Endothelial cell of umbilical vein (primary cell): ENCODE results near the gene CDK17. TPM values are rescaled to one million over a fixed set of nuclear protein-coding genes. Genes with fewer than 3 reads are reported as not detected.

Experiments
- BruUV-seq: library from RNA; stranded (reverse); fragments of 400-500 nt; replicated peaks from 2 replicates; lab custom pipeline; 2021; lab: Mats Ljungman, UMichigan
- CTCF ChIA-PET: fragments of 300-600, 350-600 bp; sonication (Branson Sonifier 250); formaldehyde crosslinking; loops from one replicate; lab custom pipeline; 2021; ENCODE audit warnings: antibody characterized with exemption, inconsistent platforms; lab: Charles Lee
- POLR2A ChIA-PET: fragments of 300-600, 350-600 bp; sonication (Branson Sonifier 250); formaldehyde crosslinking; loops from one replicate; lab custom pipeline; 2021; ENCODE audit warnings: antibody characterized with exemption, inconsistent platforms; lab: Charles Lee
- DNase-seq: peaks from one replicate; pipeline ENCODE4 v3.0.0-alpha.2; 2011; ENCODE audit warnings: low read depth, low spot score
- FAIRE-seq: peaks from 2 replicates; lab custom pipeline; 2011; peaks lifted over from hg19 to GRCh38; lab: Jason Lieb, UNC
- H2AFZ ChIP-seq: 2 replicates; pipeline ENCODE4 v1.6.0; 2012; ENCODE audit warnings: low read depth, low read length, control low read depth, inconsistent platforms
- H3K27ac ChIP-seq: 2 replicates; pipeline ENCODE4 v1.5.1; 2011; ENCODE audit warnings: low read depth, mild to moderate bottlenecking, control low read depth, low read length, moderate library complexity; ENCODE audit not compliant: insufficient read depth
- H3K27me3 ChIP-seq, 2 experiments: 2 replicates each; pipeline versions ENCODE4 v1.6.0 to v1.6.1; 2011; ENCODE audit warnings: low read length in 2 of 2, mixed read lengths in 1 of 2; ENCODE audit not compliant: control insufficient read depth in 2 of 2, insufficient read depth in 2 of 2
- H3K36me3 ChIP-seq, 2 experiments: 2 replicates in 1 of 2; 3 replicates in 1 of 2; pipeline ENCODE4 v1.5.1; 2011; ENCODE audit warnings: low read length in 2 of 2, mild to moderate bottlenecking in 1 of 2, moderate library complexity in 1 of 2; ENCODE audit not compliant: control insufficient read depth in 2 of 2, insufficient read depth in 2 of 2; ENCODE audit errors: extremely low read depth in 1 of 2
- H3K4me1 ChIP-seq: 3 replicates; pipeline ENCODE4 v1.5.1; 2011; ENCODE audit warnings: mild to moderate bottlenecking, low read length; ENCODE audit not compliant: control insufficient read depth, insufficient read depth; ENCODE audit errors: extremely low read depth
- H3K4me2 ChIP-seq: 2 replicates; pipeline ENCODE4 v1.6.1; 2011; ENCODE audit warnings: low read length, control low read depth, mixed read lengths; ENCODE audit not compliant: insufficient read depth
- H3K4me3 ChIP-seq, 3 experiments: fragments of 200-600 bp in 1 of 3; sonication (generic), shearing (Covaris generic) in 1 of 3; replicated peaks in 1 of 3; 2 replicates each; pipeline ENCODE4 v1.5.1; 2011 to 2016; ENCODE audit warnings: control low read depth in 3 of 3, low read length in 3 of 3, mild to moderate bottlenecking in 2 of 3, inconsistent platforms in 1 of 3, low read depth in 1 of 3, moderate library complexity in 1 of 3; ENCODE audit not compliant: insufficient read depth in 1 of 3
- H3K79me2 ChIP-seq: 2 replicates; pipeline ENCODE4 v1.6.0; 2012; ENCODE audit warnings: low read length, inconsistent platforms; ENCODE audit not compliant: control insufficient read depth, insufficient read depth
- H3K9ac ChIP-seq: replicated peaks from 2 replicates; pipeline ENCODE3; 2011; ENCODE audit warnings: low read length, control low read depth; ENCODE audit not compliant: insufficient read depth; ENCODE audit errors: extremely low read depth
- H3K9me1 ChIP-seq: replicated peaks from 3 replicates; pipeline ENCODE4 v1.6.0; 2011; ENCODE audit warnings: mild to moderate bottlenecking, low read length; ENCODE audit not compliant: control insufficient read depth, insufficient read depth; ENCODE audit errors: extremely low read depth
- H3K9me3 ChIP-seq: replicated peaks from 2 replicates; pipeline ENCODE4 v1.5.1; 2012; ENCODE audit warnings: low read length, inconsistent platforms; ENCODE audit not compliant: control insufficient read depth, insufficient read depth
- H4K20me1 ChIP-seq: replicated peaks from 2 replicates; pipeline ENCODE3; 2011; ENCODE audit warnings: mild to moderate bottlenecking, low read length; ENCODE audit not compliant: control insufficient read depth, insufficient read depth; ENCODE audit errors: extremely low read depth
- EZH2 ChIP-seq: IDR thresholded peaks from 2 replicates; pipeline ENCODE4 v1.6.1; 2012; ENCODE audit warnings: borderline replicate concordance, low read depth, mild to moderate bottlenecking, moderate library complexity, low read length, inconsistent platforms; ENCODE audit not compliant: severe bottlenecking
- FOS ChIP-seq: IDR thresholded peaks from 2 replicates; pipeline ENCODE4 v1.6.1; 2011; ENCODE audit warnings: mild to moderate bottlenecking, low read length, moderate library complexity, borderline replicate concordance; ENCODE audit not compliant: insufficient read depth
- GATA2 ChIP-seq: IDR thresholded peaks from 2 replicates; pipeline ENCODE4 v1.7.0; 2011; ENCODE audit warnings: low read depth, mild to moderate bottlenecking, moderate library complexity, mixed read lengths, low read length; ENCODE audit not compliant: insufficient read length, insufficient read depth
- JUN ChIP-seq: IDR thresholded peaks from 2 replicates; pipeline ENCODE4 v1.6.1; 2011; ENCODE audit warnings: borderline replicate concordance, low read depth; ENCODE audit not compliant: insufficient read length, insufficient read depth
- MYC ChIP-seq: IDR thresholded peaks from one replicate; pipeline ENCODE4 v1.6.1; 2011; ENCODE audit warnings: mild to moderate bottlenecking, low read depth, low read length
- POLR2A ChIP-seq: IDR thresholded peaks from 2 replicates; pipeline ENCODE4 v1.6.1; 2012; ENCODE audit warnings: low read depth, mild to moderate bottlenecking, control low read depth, low read length
- POLR2AphosphoS5 ChIP-seq: IDR thresholded peaks from 2 replicates; pipeline ENCODE4 v1.6.1; 2012; ENCODE audit warnings: low read depth, mild to moderate bottlenecking, control low read depth, low read length, moderate library complexity; ENCODE audit not compliant: insufficient read depth
- dilution Hi-C: fragments of 300-500 bp; cut with MboI; formaldehyde crosslinking; loops from one replicate; pipeline ENCODE4 v1.15.0; 2019; ENCODE audit warnings: low sequenced_read_pairs; ENCODE audit not compliant: extremely low pct_ligation_motif_present
- intact Hi-C: fragments of 100-400 bp; cut with micrococcal nuclease; formaldehyde crosslinking; loops from one replicate; pipeline ENCODE4 v1.10.0; 2022
- polyA plus RNA-seq, 4 experiments: library from polyadenylated mRNA; depleted of rRNA in 3 of 4; stranded (reverse) in 3 of 4; unstranded in 1 of 4; fragments of >200 nt; gene quantifications; 2 replicates each; pipeline versions ENCODE4 v1.2.1 to v1.2.3, GENCODE V29; 2011 to 2012; ENCODE audit warnings: missing spikeins in 1 of 4
- total RNA-seq: library from RNA; stranded (reverse); gene quantifications from 2 replicates; pipeline ENCODE4 v1.2.3, GENCODE V29; 2021
- TF ChIP-seq, protein P1 (sequence below): IDR thresholded peaks from 2 replicates; pipeline ENCODE4 v1.6.1; 2011; ENCODE audit not compliant: insufficient read depth, insufficient read length
- TF ChIP-seq, protein P2 (sequence below), 2 donors: IDR thresholded peaks; 1 replicate in 1 of 2; 2 replicates in 1 of 2; pipeline ENCODE4 v1.5.1; 2011; ENCODE audit warnings: low read length in 2 of 2, mild to moderate bottlenecking in 2 of 2, moderate library complexity in 2 of 2, control low read depth in 1 of 2, inconsistent platforms in 1 of 2, low read depth in 1 of 2; ENCODE audit not compliant: insufficient read depth in 1 of 2; ENCODE audit errors: extremely low read depth in 1 of 2

The CDK17 gene
- total and polyA plus RNA-seq, 2 donors (not counting 3 experiments of a cell fraction or from before 2014, with no cell fraction given) = 61.1 to 176 TPM

DNA sequence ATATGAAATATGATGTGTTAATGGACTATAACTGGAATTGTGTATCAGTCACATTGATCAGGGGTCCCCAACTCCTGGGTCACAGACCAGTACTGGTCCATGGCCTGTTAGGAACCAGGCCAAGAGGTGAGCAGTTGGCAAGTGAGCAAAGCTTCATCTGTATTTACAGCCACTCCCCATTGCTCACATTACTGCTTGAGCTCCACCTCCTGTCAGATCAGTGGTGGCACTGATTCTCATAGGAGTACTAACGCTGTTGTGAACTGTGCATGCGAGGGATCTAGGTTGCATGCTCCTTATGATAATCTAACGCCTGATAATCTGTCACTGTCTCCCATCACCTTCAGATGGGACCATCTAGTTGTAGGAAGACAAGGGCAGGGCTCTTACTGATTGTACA is 72.3 kb downstream of the CDK17 start:
- no peak overlapping the region for H3K4me2 ChIP-seq
- H3K4me1 ChIP-seq = no peaks in the 10 kb centered on the region
- ChIA-PET POLR2A (no interaction called here), CTCF (interaction anchor here (1.2 kb wide), 1 partner anchor 8 kb away, joined by 3 read pairs; no protein-coding TSS in a partner anchor)
- no peak overlapping the region for H3K4me3 ChIP-seq
- H4K20me1 ChIP-seq = peaks cover 45% of the 10 kb centered on the region
- no peaks in the 10 kb centered on the region for H3K27me3 ChIP-seq
- FAIRE-seq (no peak), DNase-seq (no peak)
- intact Hi-C loops = no loop called here
- TF ChIP-seq FOS (no peak), JUN (no peak), EZH2 (no peak), POLR2A (no peak), MYC (no peak), POLR2AphosphoS5 (no peak), GATA2 (no peak)
- TF ChIP-seq, protein P1, sequence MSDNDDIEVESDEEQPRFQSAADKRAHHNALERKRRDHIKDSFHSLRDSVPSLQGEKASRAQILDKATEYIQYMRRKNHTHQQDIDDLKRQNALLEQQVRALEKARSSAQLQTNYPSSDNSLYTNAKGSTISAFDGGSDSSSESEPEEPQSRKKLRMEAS = no peak
- TF ChIP-seq, protein P2, sequence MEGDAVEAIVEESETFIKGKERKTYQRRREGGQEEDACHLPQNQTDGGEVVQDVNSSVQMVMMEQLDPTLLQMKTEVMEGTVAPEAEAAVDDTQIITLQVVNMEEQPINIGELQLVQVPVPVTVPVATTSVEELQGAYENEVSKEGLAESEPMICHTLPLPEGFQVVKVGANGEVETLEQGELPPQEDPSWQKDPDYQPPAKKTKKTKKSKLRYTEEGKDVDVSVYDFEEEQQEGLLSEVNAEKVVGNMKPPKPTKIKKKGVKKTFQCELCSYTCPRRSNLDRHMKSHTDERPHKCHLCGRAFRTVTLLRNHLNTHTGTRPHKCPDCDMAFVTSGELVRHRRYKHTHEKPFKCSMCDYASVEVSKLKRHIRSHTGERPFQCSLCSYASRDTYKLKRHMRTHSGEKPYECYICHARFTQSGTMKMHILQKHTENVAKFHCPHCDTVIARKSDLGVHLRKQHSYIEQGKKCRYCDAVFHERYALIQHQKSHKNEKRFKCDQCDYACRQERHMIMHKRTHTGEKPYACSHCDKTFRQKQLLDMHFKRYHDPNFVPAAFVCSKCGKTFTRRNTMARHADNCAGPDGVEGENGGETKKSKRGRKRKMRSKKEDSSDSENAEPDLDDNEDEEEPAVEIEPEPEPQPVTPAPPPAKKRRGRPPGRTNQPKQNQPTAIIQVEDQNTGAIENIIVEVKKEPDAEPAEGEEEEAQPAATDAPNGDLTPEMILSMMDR (IDR thresholded peaks at IDR 0.05; ENCODE audit: extremely low read depth in 1 of 2, insufficient read depth in 1 of 2, low read depth in 1 of 2, low read length in 2 of 2) = no peak
- H3K36me3 ChIP-seq = peaks cover 18 to 32% of the 10 kb centered on the region in 2 experiments
- BruUV-seq = no TSS peak
- no peak overlapping the region for H3K27ac ChIP-seq
- no peaks in the 10 kb centered on the region for H3K9me3 ChIP-seq
- H3K9me1 ChIP-seq = no peaks in the 10 kb centered on the region
- H2AFZ ChIP-seq = no peak overlapping the region
- dilution Hi-C loops = no loop called here
- peaks cover 100% of the 10 kb centered on the region for H3K79me2 ChIP-seq
- no peak overlapping the region for H3K9ac ChIP-seq
